Loucy (cell line): ENCODE measurements around the gene DLGAP1.

Source experiments
- H2AFZ ChIP-seq: fragments of 200-600 bp; sonication (generic); 2 replicates; pipeline ENCODE4 v1.6.0; 2016; ENCODE audit warnings: antibody characterized with exemption, mild to moderate bottlenecking, low read length, moderate library complexity
- H3F3A ChIP-seq: fragments of 200-600 bp; 2 replicates; pipeline ENCODE4 v1.6.0; 2016; ENCODE audit warnings: antibody characterized with exemption, low read depth, mild to moderate bottlenecking
- H3K27me3 ChIP-seq: fragments of 200-600 bp; sonication (generic); 2 replicates; pipeline ENCODE4 v1.6.1; 2014; ENCODE audit warnings: low read length, mild to moderate bottlenecking; ENCODE audit not compliant: insufficient read depth, poor library complexity, severe bottlenecking
- H3K36me3 ChIP-seq: fragments of 200-600 bp; sonication (generic); 2 replicates; pipeline ENCODE4 v1.6.1; 2016; ENCODE audit warnings: low read length; ENCODE audit not compliant: insufficient read depth
- H3K4me1 ChIP-seq: fragments of 200-600 bp; sonication (generic); 2 replicates; pipeline ENCODE4 v1.5.1; 2014; ENCODE audit warnings: low read length, mild to moderate bottlenecking; ENCODE audit not compliant: insufficient read depth, poor library complexity, severe bottlenecking
- H3K4me2 ChIP-seq: fragments of 200-600 bp; sonication (generic); 2 replicates; pipeline ENCODE4 v1.6.0; 2014; ENCODE audit warnings: antibody characterized with exemption, low read length, low read depth, mild to moderate bottlenecking; ENCODE audit not compliant: poor library complexity, severe bottlenecking
- H3K4me3 ChIP-seq: fragments of 200-600 bp; sonication (generic); 2 replicates; pipeline ENCODE4 v1.5.1; 2014; ENCODE audit warnings: low read length, mild to moderate bottlenecking, mixed read lengths; ENCODE audit not compliant: poor library complexity, severe bottlenecking
- H3K79me2 ChIP-seq: fragments of 200-600 bp; sonication (generic); 2 replicates; pipeline ENCODE4 v1.6.1; 2014; ENCODE audit warnings: low read length; ENCODE audit not compliant: insufficient read depth
- H3K9ac ChIP-seq: fragments of 200-600 bp; sonication (generic); 2 replicates; pipeline ENCODE4 v1.6.0; 2014; ENCODE audit warnings: mild to moderate bottlenecking, low read depth, low read length, moderate library complexity; ENCODE audit not compliant: poor library complexity, severe bottlenecking
- H3K9me2 ChIP-seq: fragments of 200-600 bp; sonication (generic); replicated peaks from 2 replicates; pipeline ENCODE4 v1.6.1; 2016; ENCODE audit warnings: low read depth, low read length, mixed read lengths
- H3K9me3 ChIP-seq: fragments of 200-600 bp; sonication (generic); 2 replicates; pipeline ENCODE4 v1.6.1; 2014; ENCODE audit warnings: mild to moderate bottlenecking, antibody characterized with exemption, low read length, low read depth; ENCODE audit not compliant: insufficient read depth
- H4K20me1 ChIP-seq: fragments of 200-600 bp; sonication (generic); 2 replicates; pipeline ENCODE4 v1.6.0; 2014; ENCODE audit warnings: antibody characterized with exemption, low read length, mild to moderate bottlenecking; ENCODE audit not compliant: insufficient read depth, poor library complexity, severe bottlenecking
- EZH2phosphoT487 ChIP-seq: fragments of 200-600 bp; IDR thresholded peaks from 2 replicates; pipeline ENCODE4 v1.6.1; 2018; ENCODE audit warnings: antibody characterized with exemption, mild to moderate bottlenecking, moderate library complexity, borderline replicate concordance
- TF ChIP-seq, protein P1 (sequence below): fragments of 200-600 bp; sonication (generic); conservative IDR thresholded peaks from 2 replicates; pipeline ENCODE4 v1.5.1; 2014; ENCODE audit warnings: mild to moderate bottlenecking, antibody characterized with exemption, low read length

DLGAP1 gene

DNA sequence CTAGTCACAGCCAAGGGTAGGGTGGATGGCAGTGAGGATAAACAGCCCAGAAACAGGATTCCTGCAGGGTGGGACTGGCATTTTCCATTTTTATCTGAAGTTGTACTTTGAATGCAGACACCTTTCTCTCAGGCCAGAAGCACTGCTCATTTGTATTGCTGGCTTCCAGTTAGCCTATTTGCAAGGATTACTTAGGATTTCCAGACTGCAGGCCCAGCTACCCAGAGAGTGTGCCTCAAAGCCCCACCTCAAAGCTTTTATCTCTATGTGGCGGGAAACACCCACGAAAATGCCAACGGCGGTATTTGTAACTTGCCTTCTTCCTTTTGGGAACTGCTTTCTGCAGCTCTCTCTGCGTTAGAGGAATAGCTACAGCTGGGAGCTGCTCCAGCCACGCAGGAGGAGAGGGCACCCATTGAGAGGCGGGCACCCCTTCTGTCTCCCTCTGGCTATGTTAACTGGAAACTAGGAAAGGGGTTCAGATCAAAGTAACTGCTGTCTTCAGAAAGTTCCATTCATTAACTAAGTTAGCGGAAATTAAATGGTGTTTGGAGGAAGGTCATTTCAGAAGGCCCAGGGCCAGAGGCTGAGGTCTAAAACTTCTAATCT, 860.2 kb downstream of the DLGAP1 start:
- Histone ChIP-seq H3F3A (peaks cover 4% of the 10 kb centered on the region; the same call in 1 of the 2 replicates), H3K4me1 (peaks cover 40% of the 10 kb centered on the region), H3K27me3 (no peaks in the 10 kb centered on the region), H3K9me2 (no peaks in the 10 kb centered on the region), H2AFZ (peak overlapping the region; percentile 81), H3K4me3 (peak overlapping the region; percentile 71), H3K36me3 (no peaks in the 10 kb centered on the region), H3K4me2 (peak overlapping the region; percentile 89), H3K9me3 (no peaks in the 10 kb centered on the region), H4K20me1 (no peaks in the 10 kb centered on the region), H3K79me2 (no peaks in the 10 kb centered on the region), H3K9ac (peak overlapping the region; percentile 75)
- TF ChIP-seq EZH2phosphoT487 = no peak
- TF ChIP-seq, protein P1, sequence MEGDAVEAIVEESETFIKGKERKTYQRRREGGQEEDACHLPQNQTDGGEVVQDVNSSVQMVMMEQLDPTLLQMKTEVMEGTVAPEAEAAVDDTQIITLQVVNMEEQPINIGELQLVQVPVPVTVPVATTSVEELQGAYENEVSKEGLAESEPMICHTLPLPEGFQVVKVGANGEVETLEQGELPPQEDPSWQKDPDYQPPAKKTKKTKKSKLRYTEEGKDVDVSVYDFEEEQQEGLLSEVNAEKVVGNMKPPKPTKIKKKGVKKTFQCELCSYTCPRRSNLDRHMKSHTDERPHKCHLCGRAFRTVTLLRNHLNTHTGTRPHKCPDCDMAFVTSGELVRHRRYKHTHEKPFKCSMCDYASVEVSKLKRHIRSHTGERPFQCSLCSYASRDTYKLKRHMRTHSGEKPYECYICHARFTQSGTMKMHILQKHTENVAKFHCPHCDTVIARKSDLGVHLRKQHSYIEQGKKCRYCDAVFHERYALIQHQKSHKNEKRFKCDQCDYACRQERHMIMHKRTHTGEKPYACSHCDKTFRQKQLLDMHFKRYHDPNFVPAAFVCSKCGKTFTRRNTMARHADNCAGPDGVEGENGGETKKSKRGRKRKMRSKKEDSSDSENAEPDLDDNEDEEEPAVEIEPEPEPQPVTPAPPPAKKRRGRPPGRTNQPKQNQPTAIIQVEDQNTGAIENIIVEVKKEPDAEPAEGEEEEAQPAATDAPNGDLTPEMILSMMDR = no peak

DNA sequence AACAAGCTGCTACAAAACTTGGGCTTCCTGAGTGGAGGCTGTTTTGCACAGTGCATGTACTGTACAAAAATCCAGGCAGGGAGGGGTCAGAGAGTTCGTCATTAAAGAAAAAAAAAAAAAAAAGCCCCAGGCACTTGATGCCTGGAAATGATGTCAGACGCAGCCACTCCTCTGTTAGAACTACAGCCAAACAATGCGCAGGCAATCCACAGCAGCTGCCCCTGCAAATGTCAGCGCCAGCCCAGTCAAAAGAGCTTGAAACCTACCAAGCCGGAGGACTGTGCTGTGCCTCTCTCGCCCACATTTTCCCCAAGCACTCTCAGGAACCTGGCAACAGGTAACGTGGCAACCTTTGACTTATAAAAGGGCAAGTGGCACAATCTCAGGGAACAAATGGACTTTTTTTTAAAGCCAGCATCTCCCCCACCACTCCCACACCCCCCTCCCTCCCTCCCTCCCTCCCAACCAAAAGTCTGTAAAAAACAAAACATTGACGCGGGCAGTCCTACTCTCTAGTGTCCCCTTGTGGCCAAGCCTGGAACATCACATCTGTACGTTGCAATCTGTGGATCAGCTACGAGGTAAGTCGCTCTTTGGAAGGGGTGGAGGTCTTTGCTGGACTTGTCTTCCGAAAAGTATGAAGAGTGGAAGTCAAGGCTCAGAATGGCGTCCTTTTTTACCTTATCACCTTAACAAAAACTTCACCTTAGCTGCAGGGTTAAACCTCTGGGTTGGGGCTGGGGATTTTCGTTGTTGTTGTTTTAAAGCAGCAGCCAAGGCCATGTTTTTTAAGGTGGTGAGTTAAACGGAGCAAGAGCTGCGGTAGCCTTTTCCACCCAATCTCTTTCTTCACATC, 861.0 kb downstream of the DLGAP1 start:
- Histone ChIP-seq H3K9me2 (no peaks in the 10 kb centered on the region), H4K20me1 (no peaks in the 10 kb centered on the region), H3K79me2 (no peaks in the 10 kb centered on the region), H3K4me3 (peak overlapping the region; percentile 71), H3K9me3 (no peaks in the 10 kb centered on the region), H3K4me1 (peaks cover 40% of the 10 kb centered on the region), H3K9ac (peak overlapping the region; percentile 75), H3K36me3 (no peaks in the 10 kb centered on the region), H2AFZ (peak overlapping the region; percentile 95), H3F3A (peaks cover 4% of the 10 kb centered on the region; the same call in 1 of the 2 replicates), H3K4me2 (peak overlapping the region; percentile 89), H3K27me3 (no peaks in the 10 kb centered on the region)
- TF ChIP-seq, protein P1 = peak; percentile 76
- no peak for TF ChIP-seq EZH2phosphoT487

DNA sequence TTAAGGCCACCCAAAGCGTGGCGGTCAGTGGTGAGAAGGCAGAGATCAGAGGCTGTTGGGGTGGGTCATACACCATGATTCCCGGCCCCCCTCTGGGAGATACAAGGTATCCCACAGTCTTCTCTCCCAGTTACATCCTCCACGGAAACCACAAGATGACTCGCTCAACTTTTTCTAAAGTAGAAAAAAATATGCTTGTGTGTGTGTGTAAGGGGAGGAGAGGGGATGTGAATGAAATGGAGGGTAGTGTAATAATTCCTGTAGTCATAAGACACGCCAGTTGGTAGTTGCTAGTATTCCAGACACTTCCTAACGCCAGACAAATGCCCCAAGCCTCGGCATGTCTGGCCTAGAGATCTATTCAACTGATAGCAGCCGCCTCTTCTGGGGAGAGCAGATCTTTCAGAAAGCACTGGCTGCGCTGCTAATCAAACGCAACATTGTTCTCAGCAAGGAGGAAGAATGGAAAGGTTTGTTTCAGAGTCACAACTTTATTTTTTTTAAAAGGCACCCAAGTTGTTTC, 861.7 kb downstream of the DLGAP1 start:
- TF ChIP-seq, protein P1 = no peak
- no peak for TF ChIP-seq EZH2phosphoT487
- H3K9me3 ChIP-seq = no peaks in the 10 kb centered on the region
- peaks cover 40% of the 10 kb centered on the region for H3K4me1 ChIP-seq
- H3F3A ChIP-seq = peaks cover 4% of the 10 kb centered on the region; the same call in 1 of the 2 replicates
- H3K27me3 ChIP-seq = no peaks in the 10 kb centered on the region
- no peaks in the 10 kb centered on the region for H3K79me2 ChIP-seq
- peak overlapping the region; percentile 75 for H3K9ac ChIP-seq
- H2AFZ ChIP-seq = peak overlapping the region; percentile 95
- H3K36me3 ChIP-seq = no peaks in the 10 kb centered on the region
- no peaks in the 10 kb centered on the region for H3K9me2 ChIP-seq
- H3K4me3 ChIP-seq = peak overlapping the region; percentile 71
- H4K20me1 ChIP-seq = no peaks in the 10 kb centered on the region
- peak overlapping the region; percentile 89 for H3K4me2 ChIP-seq
